Activated naive CD4-positive, alpha-beta T cell treated with anti-CD3 and anti-CD28 coated beads, Interleukin-2, amount 10 ng/mL, durations not matched to agents 7 days and 5 days (primary cell): ENCODE results near the gene REST.
A peak's percentile ranks its signal among the peaks of the same experiment; 100 is the strongest.
"Not testable (repeated sequence)": the region's sequence is repeated elsewhere in the genome, so short reads cannot be mapped to it uniquely, and the experiment has no call there.

Source experiments
- CTCF ChIA-PET: fragments of 350-600 bp; sonication (Branson Sonifier 250); formaldehyde crosslinking; loops from one replicate; lab custom pipeline; 2021; ENCODE audit warnings: antibody characterized with exemption; lab: Charles Lee
- DNase-seq: peaks from one replicate; pipeline ENCODE4 v3.0.0-alpha.2; 2020
- H3K27ac Mint-ChIP-seq: one replicate; pipeline ENCODE4 v1.8.0; 2021; ENCODE audit warnings: mild to moderate bottlenecking, moderate library complexity, mixed read lengths
- H3K27me3 Mint-ChIP-seq: one replicate; pipeline ENCODE4 v1.8.0; 2021; ENCODE audit warnings: mild to moderate bottlenecking, mixed read lengths
- H3K36me3 Mint-ChIP-seq: one replicate; pipeline ENCODE4 v1.8.0; 2021; ENCODE audit warnings: mixed read lengths
- H3K4me1 Mint-ChIP-seq: one replicate; pipeline ENCODE4 v1.8.0; 2021; ENCODE audit warnings: mixed read lengths
- H3K4me3 Mint-ChIP-seq: one replicate; pipeline ENCODE4 v1.8.0; 2021; ENCODE audit warnings: mild to moderate bottlenecking, moderate library complexity, mixed read lengths
- H3K9me3 Mint-ChIP-seq: one replicate; pipeline ENCODE4 v1.8.0; 2021; ENCODE audit warnings: mixed read lengths

The REST gene, protein sequence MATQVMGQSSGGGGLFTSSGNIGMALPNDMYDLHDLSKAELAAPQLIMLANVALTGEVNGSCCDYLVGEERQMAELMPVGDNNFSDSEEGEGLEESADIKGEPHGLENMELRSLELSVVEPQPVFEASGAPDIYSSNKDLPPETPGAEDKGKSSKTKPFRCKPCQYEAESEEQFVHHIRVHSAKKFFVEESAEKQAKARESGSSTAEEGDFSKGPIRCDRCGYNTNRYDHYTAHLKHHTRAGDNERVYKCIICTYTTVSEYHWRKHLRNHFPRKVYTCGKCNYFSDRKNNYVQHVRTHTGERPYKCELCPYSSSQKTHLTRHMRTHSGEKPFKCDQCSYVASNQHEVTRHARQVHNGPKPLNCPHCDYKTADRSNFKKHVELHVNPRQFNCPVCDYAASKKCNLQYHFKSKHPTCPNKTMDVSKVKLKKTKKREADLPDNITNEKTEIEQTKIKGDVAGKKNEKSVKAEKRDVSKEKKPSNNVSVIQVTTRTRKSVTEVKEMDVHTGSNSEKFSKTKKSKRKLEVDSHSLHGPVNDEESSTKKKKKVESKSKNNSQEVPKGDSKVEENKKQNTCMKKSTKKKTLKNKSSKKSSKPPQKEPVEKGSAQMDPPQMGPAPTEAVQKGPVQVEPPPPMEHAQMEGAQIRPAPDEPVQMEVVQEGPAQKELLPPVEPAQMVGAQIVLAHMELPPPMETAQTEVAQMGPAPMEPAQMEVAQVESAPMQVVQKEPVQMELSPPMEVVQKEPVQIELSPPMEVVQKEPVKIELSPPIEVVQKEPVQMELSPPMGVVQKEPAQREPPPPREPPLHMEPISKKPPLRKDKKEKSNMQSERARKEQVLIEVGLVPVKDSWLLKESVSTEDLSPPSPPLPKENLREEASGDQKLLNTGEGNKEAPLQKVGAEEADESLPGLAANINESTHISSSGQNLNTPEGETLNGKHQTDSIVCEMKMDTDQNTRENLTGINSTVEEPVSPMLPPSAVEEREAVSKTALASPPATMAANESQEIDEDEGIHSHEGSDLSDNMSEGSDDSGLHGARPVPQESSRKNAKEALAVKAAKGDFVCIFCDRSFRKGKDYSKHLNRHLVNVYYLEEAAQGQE

DNA sequence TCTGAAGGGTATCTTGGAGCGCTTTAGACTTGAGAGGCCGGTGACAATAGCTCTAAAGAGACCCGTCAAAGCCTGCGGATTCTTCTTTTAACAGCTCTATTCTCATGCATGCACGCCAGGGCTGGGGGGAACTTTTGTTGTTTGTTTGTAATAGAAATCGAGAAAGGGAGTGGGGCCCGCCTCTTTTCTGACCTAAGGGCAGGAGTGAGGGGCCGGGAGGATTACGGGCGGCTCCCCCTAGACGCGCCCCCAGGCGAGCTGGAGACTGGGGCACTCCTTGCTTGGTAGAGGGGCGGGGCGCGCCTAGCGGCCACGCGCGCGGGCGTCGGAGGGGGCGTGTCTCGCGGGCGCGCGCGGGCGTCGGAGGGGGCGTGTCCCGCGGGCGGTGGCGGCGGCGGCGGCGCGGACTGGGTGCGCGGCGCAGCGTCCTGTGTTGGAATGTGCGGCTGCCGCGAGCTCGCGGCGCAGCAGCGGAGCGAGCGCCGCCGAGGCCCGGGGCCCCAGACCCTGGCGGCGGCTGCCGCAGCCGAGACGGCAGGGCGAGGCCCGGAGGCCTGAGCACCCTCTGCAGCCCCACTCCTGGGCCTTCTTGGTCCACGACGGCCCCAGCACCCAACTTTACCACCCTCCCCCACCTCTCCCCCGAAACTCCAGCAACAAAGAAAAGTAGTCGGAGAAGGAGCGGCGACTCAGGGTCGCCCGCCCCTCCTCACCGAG lies at the start of gene REST:
REST (plus strand) TSS at position 412 of the 717 bp plus-strand sequence. CDS start 2,739 bp downstream, outside the sequence.
- Mint-ChIP-seq H3K27ac (peak within 1 kb of the TSS; percentile 87), H3K4me3 (peak within 1 kb of the TSS; percentile 78), H3K4me1 (peaks cover 41% of the 10 kb centered on the region), H3K27me3 (peaks cover 7% of the 10 kb centered on the region), H3K36me3 (peaks cover 23% of the 10 kb centered on the region), H3K9me3 (no peaks in the 10 kb centered on the region)
- CTCF ChIA-PET: no interaction called here
- peak; percentile 81 for DNase-seq

DNA sequence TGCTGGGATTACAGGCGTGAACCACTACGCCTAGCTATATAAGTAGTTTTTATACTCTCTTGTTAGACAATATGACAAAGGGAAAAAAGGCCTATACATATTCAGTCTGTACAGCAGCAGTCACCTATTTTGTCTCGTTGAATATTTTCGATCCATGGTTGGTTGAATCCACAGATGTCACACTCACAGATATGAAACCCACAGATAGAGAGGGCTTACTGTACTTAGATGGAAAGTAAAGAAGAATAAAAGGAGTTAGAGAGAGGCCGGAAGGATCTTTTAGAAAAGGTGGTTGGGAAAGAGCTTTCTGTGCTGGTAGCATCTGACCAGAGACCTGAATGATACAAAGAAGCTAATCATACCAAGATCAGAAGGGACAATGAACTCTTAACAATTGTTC lies 47.9 kb upstream of the REST start:
- DNase-seq: no peak
- no peaks in the 10 kb centered on the region for H3K9me3 Mint-ChIP-seq
- H3K36me3 Mint-ChIP-seq: no peaks in the 10 kb centered on the region
- CTCF ChIA-PET: interaction anchor here (0.8 kb wide), 1 partner anchor 23 kb away, joined by 3 read pairs; no protein-coding TSS in a partner anchor
- H3K27me3 Mint-ChIP-seq: peaks cover 10% of the 10 kb centered on the region
- H3K4me3 Mint-ChIP-seq: no peak overlapping the region
- no peak overlapping the region for H3K27ac Mint-ChIP-seq
- no peaks in the 10 kb centered on the region for H3K4me1 Mint-ChIP-seq

DNA sequence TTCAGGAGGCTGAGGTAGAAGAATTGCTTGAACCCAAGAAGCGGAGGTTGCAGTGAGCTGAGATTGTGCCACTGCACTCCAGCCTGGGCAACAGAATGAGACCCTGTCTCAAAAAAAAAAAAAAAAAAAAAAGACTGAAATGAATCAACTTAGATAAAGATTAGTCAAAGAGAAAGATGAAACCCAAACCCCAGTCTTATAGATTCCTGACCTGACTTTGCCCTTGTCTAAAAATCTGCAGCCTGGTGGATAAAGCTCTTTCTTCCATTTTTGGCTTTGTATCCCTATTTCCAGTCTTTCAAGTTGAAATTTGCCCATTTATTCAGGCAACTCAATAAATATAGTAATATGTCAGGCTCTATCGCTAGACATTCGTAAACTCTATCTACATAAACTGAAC lies 46.9 kb upstream of the REST start:
- Mint-ChIP-seq H3K9me3 (no peaks in the 10 kb centered on the region), H3K27ac (no peak overlapping the region), H3K36me3 (no peaks in the 10 kb centered on the region), H3K4me3 (no peak overlapping the region), H3K4me1 (no peaks in the 10 kb centered on the region), H3K27me3 (peaks cover 10% of the 10 kb centered on the region)
- CTCF ChIA-PET: no interaction called here
- DNase-seq: no peak

DNA sequence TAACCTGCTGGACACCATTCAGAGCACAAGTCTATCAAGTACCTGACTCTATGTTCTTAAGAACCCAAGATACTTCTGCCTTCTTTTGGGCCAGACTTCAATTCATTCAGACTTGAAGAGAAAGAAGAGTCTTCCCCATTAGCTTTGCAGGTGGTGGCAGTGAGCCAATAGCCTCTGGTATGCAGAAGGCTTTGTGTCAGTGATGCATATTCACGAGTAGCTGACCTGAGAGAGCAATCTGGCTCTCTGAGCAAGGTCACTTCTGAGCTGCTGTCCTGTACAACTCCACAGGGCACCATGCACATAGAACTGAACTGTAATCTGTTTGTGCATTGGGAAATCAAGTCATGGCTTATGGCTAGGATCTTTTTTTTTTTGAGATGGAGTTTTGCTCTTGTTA lies 46.3 kb upstream of the REST start:
- H3K4me3 Mint-ChIP-seq: no peak overlapping the region
- CTCF ChIA-PET: no interaction called here
- H3K27ac Mint-ChIP-seq: no peak overlapping the region

DNA sequence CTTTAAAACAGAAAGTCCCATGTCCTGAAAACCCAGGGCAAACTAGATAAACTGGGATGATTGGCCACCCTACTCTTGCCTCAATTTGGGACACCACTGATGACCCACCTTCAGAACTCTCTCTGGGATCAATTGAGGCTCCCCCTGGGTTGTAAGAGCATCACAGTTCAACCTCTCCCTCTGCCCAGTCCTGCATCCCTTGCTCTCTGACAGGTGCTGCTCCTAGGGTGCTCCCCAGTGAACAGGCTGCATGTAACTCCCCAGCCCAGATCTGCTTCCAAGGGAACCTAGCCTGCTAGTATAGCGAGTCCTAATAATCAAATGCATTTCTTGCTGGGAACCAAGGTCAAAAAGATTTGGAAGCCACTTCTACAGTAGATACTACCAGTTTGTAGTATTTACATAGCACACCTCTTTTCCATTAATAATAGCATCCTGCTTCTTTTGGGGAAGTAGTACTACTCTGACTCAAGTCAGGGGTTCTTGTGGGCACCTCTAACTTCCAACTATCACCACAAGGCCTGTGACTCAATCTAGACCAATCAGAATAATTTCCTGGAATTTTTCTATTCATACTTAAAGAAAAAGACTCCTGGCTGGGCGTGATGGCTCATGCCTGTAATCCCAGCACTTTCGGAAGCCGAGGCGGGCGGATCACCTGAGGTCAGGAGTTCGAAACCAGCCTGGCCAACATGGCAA lies 44.1 kb upstream of the REST start:
- Mint-ChIP-seq H3K4me1 (no peaks in the 10 kb centered on the region), H3K36me3 (no peaks in the 10 kb centered on the region), H3K4me3 (no peak overlapping the region), H3K9me3 (no peaks in the 10 kb centered on the region), H3K27me3 (no peaks in the 10 kb centered on the region), H3K27ac (no peak overlapping the region)
- no peak for DNase-seq
- CTCF ChIA-PET: no interaction called here

More for the DNA sequence above, 46.3 kb upstream of the REST start:
- no peak for DNase-seq
- Mint-ChIP-seq H3K27me3 (peaks cover 10% of the 10 kb centered on the region), H3K4me1 (no peaks in the 10 kb centered on the region), H3K36me3 (no peaks in the 10 kb centered on the region), H3K9me3 (no peaks in the 10 kb centered on the region)

DNA sequence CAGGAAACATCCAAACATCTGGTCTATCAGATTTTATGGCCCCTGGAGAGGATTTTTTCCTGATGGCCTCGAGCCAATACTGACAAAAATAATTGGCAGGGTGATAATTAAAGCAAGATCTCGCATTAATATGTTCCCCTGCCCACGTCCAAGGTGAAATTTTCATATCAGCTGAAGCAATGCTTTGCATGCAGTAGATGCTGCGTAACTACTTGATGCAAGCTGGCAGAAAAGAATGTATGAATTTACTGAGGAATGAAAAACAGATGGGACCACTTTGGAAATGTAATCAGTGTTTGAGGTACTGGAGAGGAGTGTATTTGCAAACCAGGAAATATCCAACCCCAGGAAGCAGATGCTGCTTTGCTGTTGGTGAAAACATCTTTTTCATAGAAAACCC lies 36.8 kb upstream of the REST start:
- Mint-ChIP-seq H3K27me3 (peaks cover 16% of the 10 kb centered on the region), H3K4me1 (peaks cover 6% of the 10 kb centered on the region), H3K9me3 (no peaks in the 10 kb centered on the region), H3K4me3 (no peak overlapping the region), H3K27ac (no peak overlapping the region), H3K36me3 (no peaks in the 10 kb centered on the region)
- no peak for DNase-seq
- CTCF ChIA-PET: no interaction called here

DNA sequence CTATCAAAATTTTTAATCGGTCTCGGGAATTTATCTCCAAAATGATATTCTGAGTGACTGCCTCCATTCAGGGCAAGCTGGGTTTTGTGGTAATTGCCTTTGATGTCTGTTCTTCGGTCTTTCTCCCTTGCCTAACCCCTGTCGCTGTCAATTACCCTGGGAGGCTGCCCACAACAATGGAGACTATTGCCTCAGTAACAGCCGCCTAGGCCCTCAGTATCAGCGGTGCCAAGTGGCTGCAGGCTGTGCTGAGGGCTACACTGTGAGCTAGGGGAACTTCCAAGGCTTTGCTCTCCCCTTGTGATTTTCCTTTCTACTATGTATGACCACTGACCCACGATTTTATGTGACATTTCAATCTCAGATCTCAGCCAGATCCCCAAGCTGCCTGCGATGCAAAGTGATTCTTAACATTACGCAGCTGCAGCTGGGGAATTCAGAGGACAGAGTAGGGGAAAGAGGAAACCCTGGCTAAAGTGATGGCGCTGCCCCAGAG lies 36.3 kb upstream of the REST start:
- DNase-seq: peak; percentile 21
- Mint-ChIP-seq H3K27me3 (peaks cover 16% of the 10 kb centered on the region), H3K4me1 (peaks cover 6% of the 10 kb centered on the region), H3K36me3 (no peaks in the 10 kb centered on the region), H3K27ac (no peak overlapping the region), H3K4me3 (no peak overlapping the region), H3K9me3 (no peaks in the 10 kb centered on the region)
- CTCF ChIA-PET: no interaction called here

DNA sequence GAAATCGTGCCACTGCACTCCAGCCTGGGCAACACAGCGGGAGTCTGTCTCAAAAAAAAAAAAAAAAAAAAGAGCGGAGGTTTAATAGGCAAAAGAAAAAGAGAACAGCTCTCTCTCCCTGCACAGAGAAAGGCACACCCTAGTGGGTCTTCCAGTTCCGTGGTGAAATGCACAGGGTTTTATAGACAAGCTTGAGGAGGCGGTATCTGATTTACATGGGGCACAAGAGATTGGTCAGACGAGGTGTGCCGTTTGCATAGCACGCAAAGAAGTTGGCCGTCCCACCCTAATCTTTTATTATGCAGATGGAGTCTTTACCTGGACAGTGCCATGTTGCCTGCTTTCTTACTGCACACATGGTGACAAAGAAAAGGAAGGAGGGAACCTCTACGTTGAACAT lies 33.5 kb upstream of the REST start:
- H3K9me3 Mint-ChIP-seq: no peaks in the 10 kb centered on the region
- peaks cover 6% of the 10 kb centered on the region for H3K4me1 Mint-ChIP-seq
- H3K4me3 Mint-ChIP-seq: no peak overlapping the region
- CTCF ChIA-PET: no interaction called here
- no peaks in the 10 kb centered on the region for H3K36me3 Mint-ChIP-seq
- no peak overlapping the region for H3K27ac Mint-ChIP-seq
- DNase-seq: no peak
- H3K27me3 Mint-ChIP-seq: peaks cover 16% of the 10 kb centered on the region

DNA sequence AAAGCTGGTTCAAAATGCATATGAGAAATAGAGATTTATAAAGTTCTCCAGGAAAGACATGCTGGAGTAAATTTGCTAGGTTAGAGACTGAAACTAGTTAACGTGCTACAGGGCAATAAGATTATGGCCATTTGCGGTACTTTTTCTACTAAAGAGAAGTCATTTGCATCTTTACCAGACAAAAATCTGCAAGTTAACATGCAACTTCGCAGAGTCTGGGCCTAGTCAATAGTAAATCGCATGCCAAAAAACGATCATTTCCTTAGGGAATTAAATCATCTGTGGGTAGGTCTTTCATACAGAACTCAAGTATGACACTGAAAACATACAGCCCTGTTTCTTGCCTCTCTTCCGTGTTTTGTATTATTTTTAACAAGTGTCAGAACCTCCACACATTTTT lies 32.8 kb upstream of the REST start:
- H3K27me3 Mint-ChIP-seq: peaks cover 16% of the 10 kb centered on the region
- no peak overlapping the region for H3K4me3 Mint-ChIP-seq
- no peak overlapping the region for H3K27ac Mint-ChIP-seq
- no peak for DNase-seq
- CTCF ChIA-PET: no interaction called here
- peaks cover 6% of the 10 kb centered on the region for H3K4me1 Mint-ChIP-seq
- no peaks in the 10 kb centered on the region for H3K36me3 Mint-ChIP-seq
- no peaks in the 10 kb centered on the region for H3K9me3 Mint-ChIP-seq

DNA sequence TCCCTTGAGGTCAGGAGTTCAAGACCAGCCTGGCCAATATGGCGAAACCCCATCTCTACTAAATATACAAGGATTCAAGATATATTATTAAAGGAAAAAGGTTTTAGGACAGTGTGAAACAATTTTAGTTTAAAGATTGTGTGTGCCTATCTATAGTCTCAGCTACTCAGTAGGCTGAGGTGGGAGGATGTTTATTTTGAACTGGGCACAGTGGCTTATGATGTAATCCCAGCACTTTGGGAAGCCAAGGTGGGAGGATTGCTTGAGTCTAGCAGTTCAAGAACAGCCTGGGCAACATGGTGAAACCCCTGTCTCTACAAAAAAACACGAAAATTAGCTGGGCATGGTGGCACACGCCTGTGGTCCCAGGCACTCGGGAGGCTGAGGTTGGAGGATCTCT lies 31.4 kb upstream of the REST start:
- Mint-ChIP-seq H3K27ac (no peak overlapping the region), H3K4me1 (peaks cover 4% of the 10 kb centered on the region), H3K4me3 (no peak overlapping the region), H3K27me3 (peaks cover 11% of the 10 kb centered on the region), H3K9me3 (no peaks in the 10 kb centered on the region), H3K36me3 (no peaks in the 10 kb centered on the region)
- CTCF ChIA-PET: no interaction called here
- no peak for DNase-seq

DNA sequence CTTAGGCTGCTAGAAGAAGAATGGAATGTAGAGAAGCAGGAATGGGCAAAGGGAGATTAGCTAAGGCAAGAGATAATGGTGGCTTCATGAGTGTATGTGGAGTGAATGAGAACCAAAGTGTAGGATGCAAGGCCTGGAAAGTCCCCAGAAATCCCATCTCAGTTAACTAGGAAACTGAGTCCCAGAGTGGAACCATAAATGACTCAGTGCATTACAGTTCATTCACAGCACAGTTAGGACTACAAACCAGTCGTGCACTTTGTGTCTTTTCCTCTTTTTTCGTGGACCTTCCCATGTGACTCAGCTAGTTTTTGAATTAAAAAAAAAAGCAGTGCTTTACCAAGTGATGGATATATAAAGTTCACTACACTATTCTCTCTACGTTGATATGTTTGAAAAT lies 27.7 kb upstream of the REST start:
- H3K4me3 Mint-ChIP-seq: no peak overlapping the region
- H3K4me1 Mint-ChIP-seq: no peaks in the 10 kb centered on the region
- DNase-seq: no peak
- CTCF ChIA-PET: no interaction called here
- H3K9me3 Mint-ChIP-seq: no peaks in the 10 kb centered on the region
- H3K27ac Mint-ChIP-seq: no peak overlapping the region
- no peaks in the 10 kb centered on the region for H3K36me3 Mint-ChIP-seq
- H3K27me3 Mint-ChIP-seq: peaks cover 9% of the 10 kb centered on the region

DNA sequence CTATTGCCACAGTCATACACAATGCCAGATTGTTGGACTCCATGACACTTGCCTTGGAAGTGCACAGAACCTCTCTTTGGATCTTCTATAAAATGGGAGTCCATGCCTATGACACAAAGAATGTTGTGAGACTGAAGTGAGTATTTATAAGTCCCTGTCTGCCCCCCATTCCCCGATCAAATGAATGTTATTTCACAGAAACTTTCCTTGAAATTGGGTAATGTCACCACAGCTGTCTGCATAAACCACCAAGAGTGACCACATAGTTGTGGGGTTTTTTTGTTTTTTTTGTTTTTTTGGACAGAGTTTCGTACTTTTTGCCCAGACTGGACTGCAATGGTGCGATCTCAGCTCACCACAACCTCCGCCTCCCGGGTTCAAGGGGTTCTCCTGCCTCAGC lies 27.1 kb upstream of the REST start:
- no peak for DNase-seq
- Mint-ChIP-seq H3K4me1 (no peaks in the 10 kb centered on the region), H3K27me3 (peaks cover 12% of the 10 kb centered on the region), H3K9me3 (no peaks in the 10 kb centered on the region), H3K36me3 (no peaks in the 10 kb centered on the region), H3K4me3 (no peak overlapping the region), H3K27ac (no peak overlapping the region)
- CTCF ChIA-PET: no interaction called here

DNA sequence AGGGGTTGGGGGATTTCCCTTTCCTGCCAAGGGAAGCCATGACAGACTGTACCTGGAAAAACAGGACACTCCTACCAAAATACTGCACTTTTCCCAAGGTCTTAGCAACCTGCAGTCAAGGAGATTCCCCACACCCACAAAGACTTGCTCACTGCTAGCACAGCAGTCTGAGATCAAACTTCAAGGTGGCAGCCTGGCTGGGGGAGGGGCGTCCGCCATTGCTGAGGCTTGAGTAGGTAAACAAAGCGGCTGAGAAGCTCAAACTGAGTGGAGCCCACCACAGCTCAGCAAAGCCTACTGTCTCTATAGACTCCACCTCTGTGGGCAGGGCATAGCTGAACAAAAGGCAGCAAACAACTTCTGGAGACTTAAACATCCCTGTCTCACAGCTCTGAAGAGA lies 23.2 kb upstream of the REST start:
- CTCF ChIA-PET, H3K9me3 Mint-ChIP-seq, H3K4me3 Mint-ChIP-seq, H3K36me3 Mint-ChIP-seq, DNase-seq, H3K27ac Mint-ChIP-seq, H3K4me1 Mint-ChIP-seq: not testable (repeated sequence)
- H3K27me3 Mint-ChIP-seq: peaks cover 15% of the 10 kb centered on the region
